ENCODE results near the gene PIK3C2G. TPM values are rescaled to one million over a fixed set of nuclear protein-coding genes. Genes with fewer than 3 reads are reported as not detected.

The PIK3C2G gene
- total RNA-seq, 2 experiments from 2014 or later, result not detected

- DNase-seq (ENCODE audit: low spot score), result no peak
- no peaks in the 10 kb centered on the region for H4K20me1 ChIP-seq (ENCODE audit: insufficient read depth, low read length)
- intact Hi-C loops (cut with micrococcal nuclease; ENCODE audit: unreplicated experiment), result no loop called here
- no peak for TF ChIP-seq EZH2phosphoT487 (IDR thresholded peaks at IDR 0.05; ENCODE audit: borderline replicate concordance, low read depth, low read length)
- TF ChIP-seq, protein P1, sequence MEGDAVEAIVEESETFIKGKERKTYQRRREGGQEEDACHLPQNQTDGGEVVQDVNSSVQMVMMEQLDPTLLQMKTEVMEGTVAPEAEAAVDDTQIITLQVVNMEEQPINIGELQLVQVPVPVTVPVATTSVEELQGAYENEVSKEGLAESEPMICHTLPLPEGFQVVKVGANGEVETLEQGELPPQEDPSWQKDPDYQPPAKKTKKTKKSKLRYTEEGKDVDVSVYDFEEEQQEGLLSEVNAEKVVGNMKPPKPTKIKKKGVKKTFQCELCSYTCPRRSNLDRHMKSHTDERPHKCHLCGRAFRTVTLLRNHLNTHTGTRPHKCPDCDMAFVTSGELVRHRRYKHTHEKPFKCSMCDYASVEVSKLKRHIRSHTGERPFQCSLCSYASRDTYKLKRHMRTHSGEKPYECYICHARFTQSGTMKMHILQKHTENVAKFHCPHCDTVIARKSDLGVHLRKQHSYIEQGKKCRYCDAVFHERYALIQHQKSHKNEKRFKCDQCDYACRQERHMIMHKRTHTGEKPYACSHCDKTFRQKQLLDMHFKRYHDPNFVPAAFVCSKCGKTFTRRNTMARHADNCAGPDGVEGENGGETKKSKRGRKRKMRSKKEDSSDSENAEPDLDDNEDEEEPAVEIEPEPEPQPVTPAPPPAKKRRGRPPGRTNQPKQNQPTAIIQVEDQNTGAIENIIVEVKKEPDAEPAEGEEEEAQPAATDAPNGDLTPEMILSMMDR (conservative IDR thresholded peaks at IDR 0.05; ENCODE audit: low read length), result no peak
- POLR2A ChIA-PET, result no interaction called here
- no peaks in the 10 kb centered on the region for H3K4me1 ChIP-seq (ENCODE audit: insufficient read depth, low read length, poor library complexity, severe bottlenecking)
- no peaks in the 10 kb centered on the region for H3K9me2 ChIP-seq (ENCODE audit: insufficient read depth, low read length)
- no peak overlapping the region for H3K4me3 ChIP-seq (ENCODE audit: low read depth, low read length, poor library complexity, severe bottlenecking)
- no TSS peak for BruUV-seq (replicated peaks)
- no peaks in the 10 kb centered on the region for H3K36me3 ChIP-seq (ENCODE audit: insufficient read depth, low read length)
- H3K9me3 ChIP-seq (ENCODE audit: low read length), result no peaks in the 10 kb centered on the region
- H2AFZ ChIP-seq (ENCODE audit: low read length), result no peak overlapping the region
- no peak overlapping the region for H3K4me2 ChIP-seq (ENCODE audit: low read length)
- CTCF ChIA-PET (ENCODE audit: unreplicated experiment), result no interaction called here
- H3K79me2 ChIP-seq (ENCODE audit: insufficient read depth, low read depth, low read length), result no peaks in the 10 kb centered on the region
- H3K27ac ChIP-seq (ENCODE audit: low read depth, low read length, poor library complexity, severe bottlenecking), result no peak overlapping the region
Measured at GRCh38 chr12:18422871-18423270, 161.6 kb downstream of the PIK3C2G start.

- TF ChIP-seq EZH2phosphoT487 (IDR thresholded peaks at IDR 0.05; ENCODE audit: borderline replicate concordance, low read depth, low read length), result no peak
- TF ChIP-seq, protein P1 (conservative IDR thresholded peaks at IDR 0.05; ENCODE audit: low read length), result no peak
- Histone ChIP-seq H3K9me2 (ENCODE audit: insufficient read depth, low read length) (no peaks in the 10 kb centered on the region), H3K27ac (ENCODE audit: low read depth, low read length, poor library complexity, severe bottlenecking) (no peak overlapping the region), H3K4me3 (ENCODE audit: low read depth, low read length, poor library complexity, severe bottlenecking) (no peak overlapping the region), H3K4me2 (ENCODE audit: low read length) (no peak overlapping the region), H2AFZ (ENCODE audit: low read length) (no peak overlapping the region), H3K4me1 (ENCODE audit: insufficient read depth, low read length, poor library complexity, severe bottlenecking) (no peaks in the 10 kb centered on the region), H4K20me1 (ENCODE audit: insufficient read depth, low read length) (no peaks in the 10 kb centered on the region), H3K36me3 (ENCODE audit: insufficient read depth, low read length) (no peaks in the 10 kb centered on the region), H3K9me3 (ENCODE audit: low read length) (no peaks in the 10 kb centered on the region), H3K79me2 (ENCODE audit: insufficient read depth, low read depth, low read length) (no peaks in the 10 kb centered on the region)
- ChIA-PET POLR2A (no interaction called here), CTCF (ENCODE audit: unreplicated experiment) (no interaction called here)
- no TSS peak for BruUV-seq (replicated peaks)
- no peak for DNase-seq (ENCODE audit: low spot score)
- intact Hi-C loops (cut with micrococcal nuclease; ENCODE audit: unreplicated experiment), result no loop called here
Measured at GRCh38 chr12:18424857-18425256, 163.5 kb downstream of the PIK3C2G start.

DNA sequence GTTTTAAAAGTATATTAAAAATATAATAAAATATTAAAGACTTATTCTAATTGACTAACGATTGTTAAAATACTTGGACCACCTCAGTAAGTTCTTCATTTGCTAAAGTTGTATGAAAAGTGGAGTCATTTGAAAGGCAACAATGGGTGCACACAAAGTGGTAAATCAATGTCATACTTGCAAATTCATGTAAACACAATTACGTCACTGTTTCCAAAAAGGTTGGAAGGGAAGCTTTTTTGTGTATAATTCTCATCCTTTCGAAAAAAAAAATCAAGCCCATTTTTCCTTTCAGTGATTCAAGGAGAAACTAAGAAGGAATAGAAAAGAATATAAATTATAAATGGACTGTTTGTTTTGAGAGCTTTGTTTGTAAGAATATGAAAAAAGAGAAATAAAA is 166.2 kb downstream of the PIK3C2G start:
- DNase-seq (ENCODE audit: low spot score), result no peak
- H3K4me1 ChIP-seq (ENCODE audit: insufficient read depth, low read length, poor library complexity, severe bottlenecking), result no peaks in the 10 kb centered on the region
- H4K20me1 ChIP-seq (ENCODE audit: insufficient read depth, low read length), result no peaks in the 10 kb centered on the region
- no peak overlapping the region for H3K27ac ChIP-seq (ENCODE audit: low read depth, low read length, poor library complexity, severe bottlenecking)
- no peak overlapping the region for H2AFZ ChIP-seq (ENCODE audit: low read length)
- H3K79me2 ChIP-seq (ENCODE audit: insufficient read depth, low read depth, low read length), result no peaks in the 10 kb centered on the region
- ChIA-PET CTCF (ENCODE audit: unreplicated experiment) (no interaction called here), POLR2A (interaction anchor here (1.3 kb wide), 1 partner anchor 13 kb away, joined by 4 read pairs; no protein-coding TSS in a partner anchor)
- no TSS peak for BruUV-seq (replicated peaks)
- H3K4me3 ChIP-seq (ENCODE audit: low read depth, low read length, poor library complexity, severe bottlenecking), result no peak overlapping the region
- intact Hi-C loops (cut with micrococcal nuclease; ENCODE audit: unreplicated experiment), result no loop called here
- H3K36me3 ChIP-seq (ENCODE audit: insufficient read depth, low read length), result no peaks in the 10 kb centered on the region
- TF ChIP-seq, protein P1 (conservative IDR thresholded peaks at IDR 0.05; ENCODE audit: low read length), result no peak
- TF ChIP-seq EZH2phosphoT487 (IDR thresholded peaks at IDR 0.05; ENCODE audit: borderline replicate concordance, low read depth, low read length), result no peak
- no peaks in the 10 kb centered on the region for H3K9me3 ChIP-seq (ENCODE audit: low read length)
- no peak overlapping the region for H3K4me2 ChIP-seq (ENCODE audit: low read length)
- H3K9me2 ChIP-seq (ENCODE audit: insufficient read depth, low read length), result no peaks in the 10 kb centered on the region
